CD4-positive, alpha-beta memory T cell (primary cell): Measurements from ENCODE around the gene PGK1. TPM values are rescaled to one million over a fixed set of nuclear protein-coding genes. Genes with fewer than 3 reads are reported as not detected.
A peak's percentile ranks its signal among the peaks of the same experiment; 100 is the strongest.

ENCODE experiments used
- CTCF ChIA-PET: fragments of 350-600 bp; sonication (Branson Sonifier 250); formaldehyde crosslinking; loops from one replicate; lab custom pipeline; 2021; ENCODE audit warnings: inconsistent platforms; ENCODE audit not compliant: partially characterized antibody; lab: Charles Lee
- POLR2A ChIA-PET: fragments of 350-600 bp; sonication (Branson Sonifier 250); formaldehyde crosslinking; loops from one replicate; lab custom pipeline; 2021; ENCODE audit not compliant: partially characterized antibody; lab: Charles Lee
- DNase-seq, 5 donors: peaks; one replicate each; pipeline versions ENCODE4 v3.0.0 to v3.0.0-alpha.2; 2020 to 2022; ENCODE audit warnings: mixed read lengths in 1 of 5
- H3K27ac ChIP-seq: one replicate; pipeline ENCODE4 v1.7.0; 2013; ENCODE audit warnings: low read depth, low read length
- H3K27me3 ChIP-seq: 2 replicates; pipeline ENCODE4 v1.7.0; 2013; ENCODE audit warnings: mild to moderate bottlenecking, low read length, moderate library complexity; ENCODE audit not compliant: insufficient read depth
- H3K36me3 ChIP-seq: 2 replicates; pipeline ENCODE4 v1.7.0; 2013; ENCODE audit warnings: mild to moderate bottlenecking, low read length, moderate library complexity; ENCODE audit not compliant: insufficient read depth
- H3K4me1 ChIP-seq: 2 replicates; pipeline ENCODE4 v1.7.0; 2013; ENCODE audit warnings: mild to moderate bottlenecking, low read length, moderate library complexity; ENCODE audit not compliant: insufficient read depth
- H3K4me3 ChIP-seq, 2 donors: one replicate each; pipeline ENCODE4 v1.7.0; 2013; ENCODE audit warnings: low read length in 2 of 2, mild to moderate bottlenecking in 1 of 2
- H3K9me3 ChIP-seq, 2 donors: one replicate each; pipeline ENCODE4 v1.7.0; 2013; ENCODE audit warnings: low read length in 2 of 2, control low read depth in 1 of 2; ENCODE audit not compliant: control insufficient read depth in 1 of 2
- H3K27ac Mint-ChIP-seq, 7 donors: one replicate each; pipeline ENCODE4 v1.8.0; 2020 to 2021; ENCODE audit warnings: mixed read lengths in 7 of 7, mild to moderate bottlenecking in 6 of 7, inconsistent platforms in 3 of 7, moderate library complexity in 3 of 7
- H3K27me3 Mint-ChIP-seq, 2 donors: one replicate each; pipeline ENCODE4 v1.8.0; 2020 to 2021; ENCODE audit warnings: mixed read lengths in 2 of 2
- H3K36me3 Mint-ChIP-seq, 2 donors: one replicate each; pipeline ENCODE4 v1.8.0; 2020 to 2021; ENCODE audit warnings: mixed read lengths in 2 of 2, inconsistent platforms in 1 of 2, mild to moderate bottlenecking in 1 of 2
- H3K4me1 Mint-ChIP-seq, 4 donors: one replicate each; pipeline ENCODE4 v1.8.0; 2020 to 2021; ENCODE audit warnings: mixed read lengths in 4 of 4, mild to moderate bottlenecking in 1 of 4
- H3K4me3 Mint-ChIP-seq, 8 donors: one replicate each; pipeline ENCODE4 v1.8.0; 2020 to 2021; ENCODE audit warnings: mixed read lengths in 8 of 8, mild to moderate bottlenecking in 7 of 8, moderate library complexity in 6 of 8, inconsistent platforms in 3 of 8
- H3K9me3 Mint-ChIP-seq, 8 donors: one replicate each; pipeline ENCODE4 v1.8.0; 2020 to 2021; ENCODE audit warnings: mixed read lengths in 8 of 8, mild to moderate bottlenecking in 5 of 8, inconsistent platforms in 3 of 8, moderate library complexity in 1 of 8
- intact Hi-C: fragments of 100-400 bp; cut with micrococcal nuclease; formaldehyde crosslinking; loops from one replicate; pipeline ENCODE4 v1.15.1; 2023
- polyA plus RNA-seq, 2 donors: library from polyadenylated mRNA; unstranded; fragments of 300-500 nt; fragmentation: Illumina TruSeq; gene quantifications; one replicate each; pipeline ENCODE4 v1.2.3, GENCODE V29; 2021
- total RNA-seq, 2 experiments: library from RNA; stranded (reverse); gene quantifications; one replicate each; pipeline ENCODE4 v1.2.3, GENCODE V29; 2021

Gene PGK1
- total and polyA plus RNA-seq, 4 experiments from 2014 or later: 205 to 867 (median 335) TPM

DNA sequence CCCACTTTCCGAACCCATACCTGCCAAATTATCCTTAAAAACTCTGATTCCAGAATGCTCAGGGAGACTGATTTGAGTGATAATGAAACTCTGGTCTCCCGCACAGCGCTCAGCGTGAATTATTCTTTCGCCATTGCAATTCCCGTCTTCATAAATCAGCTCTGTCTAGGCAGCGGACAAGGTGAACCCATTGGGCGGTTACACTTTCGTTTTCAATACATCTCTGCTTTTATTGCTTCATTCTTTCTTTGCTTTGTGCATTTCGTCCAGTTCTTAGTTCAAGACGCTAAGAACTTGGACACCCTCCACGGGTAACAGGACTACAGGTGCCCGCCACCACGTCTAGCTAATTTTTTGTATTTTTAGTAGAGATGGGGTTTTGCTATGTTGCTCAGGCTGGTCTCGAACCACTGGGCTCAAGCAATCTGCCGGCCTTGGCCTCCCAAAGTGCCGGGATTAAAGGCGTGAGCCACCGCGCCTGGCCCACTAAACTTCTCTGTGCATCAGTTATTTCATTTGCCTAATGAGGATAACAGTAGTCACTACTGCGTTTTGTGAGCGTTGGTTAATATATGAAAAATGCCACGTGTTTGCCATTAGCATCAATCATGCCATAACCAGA lies 936 bp upstream of the PGK1 start:
- ChIA-PET POLR2A (interaction anchor here (1.2 to 2.3 kb wide), 3 partner anchors 29 to 204 kb away, joined by 3 to 14 read pairs (median 3); partner anchors contain the start of gene COX7B), CTCF (interaction anchor here (1.1 kb wide), 1 partner anchor 28 kb away, joined by 3 read pairs; no protein-coding TSS in a partner anchor)
- no peak for DNase-seq
- H3K27ac ChIP-seq: peak overlapping the region; percentile 69
- intact Hi-C loops: loop anchor here (5.0 to 10.0 kb wide), 4 partner anchors 206 to 1312 kb away; partner anchors contain the start of genes COX7B, MAGT1 and P2RY10
- Mint-ChIP-seq H3K4me3 (peak overlapping the region; percentile 87 to 94 (median 92)), H3K36me3 (peaks cover 4 to 21% of the 10 kb centered on the region in 2 donors), H3K27ac (peak overlapping the region; percentile 92 to 98 (median 95)), H3K27me3 (no peaks in the 10 kb centered on the region), H3K9me3 (peaks cover 0 to 4% (median 0%) of the 10 kb centered on the region in 8 donors), H3K4me1 (peaks cover 19 to 45% (median 31%) of the 10 kb centered on the region in 4 donors)
- peaks cover 27% of the 10 kb centered on the region for H3K4me1 ChIP-seq
- peak overlapping the region; percentile 47 to 62 for H3K4me3 ChIP-seq
- no peaks in the 10 kb centered on the region for H3K27me3 ChIP-seq
- peaks cover 6% of the 10 kb centered on the region for H3K36me3 ChIP-seq
- no peaks in the 10 kb centered on the region for H3K9me3 ChIP-seq

DNA sequence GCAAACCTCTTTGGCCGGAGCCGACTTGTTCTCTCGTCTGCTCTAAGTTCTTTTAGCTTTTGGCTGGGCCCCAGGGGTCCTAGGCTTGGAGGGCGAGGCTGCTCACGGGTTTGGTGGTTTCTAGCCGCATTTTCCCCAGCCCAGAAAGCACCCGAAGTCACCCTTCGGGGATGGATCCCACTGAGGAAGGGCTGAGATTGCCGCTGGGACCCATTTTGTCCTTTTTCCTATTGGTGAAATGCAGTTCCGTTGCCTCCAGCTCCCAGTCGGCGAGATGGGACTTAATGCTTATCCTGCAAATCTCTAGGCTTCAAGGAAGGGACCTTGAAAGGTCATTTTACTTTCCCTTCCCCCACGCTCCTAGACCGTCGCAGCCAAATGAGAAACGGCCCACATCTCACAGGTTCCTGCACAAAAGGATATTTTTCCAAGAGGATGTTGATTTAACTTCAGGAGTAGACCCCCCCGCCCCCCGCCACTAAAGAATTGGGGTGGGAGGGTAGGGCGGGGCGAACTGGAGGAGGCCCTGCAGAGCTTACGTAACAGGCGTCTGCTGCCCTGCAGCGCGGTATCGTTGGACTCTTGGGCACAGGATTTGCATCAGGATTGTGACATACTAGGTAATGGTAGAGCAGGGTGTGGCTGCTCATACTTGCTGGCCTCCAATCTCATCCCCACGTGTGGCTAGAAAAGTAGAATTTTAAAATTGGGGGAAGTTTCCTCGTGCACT lies 564 bp downstream of the PGK1 start:
- H3K4me3 ChIP-seq: peak overlapping the region; percentile 62 to 90
- peak overlapping the region; percentile 86 for H3K27ac ChIP-seq
- no peaks in the 10 kb centered on the region for H3K27me3 Mint-ChIP-seq
- peaks cover 6% of the 10 kb centered on the region for H3K36me3 ChIP-seq
- intact Hi-C loops: loop anchor here (2.0 to 10.0 kb wide), 9 partner anchors 34 to 1310 kb away; partner anchors contain the start of genes ATP7A, ATRX, COX7B and CYSLTR1
- ChIA-PET POLR2A (interaction anchor here (0.5 to 2.3 kb wide), 9 partner anchors 13 to 1256 kb away, joined by 3 to 14 read pairs (median 3); partner anchors contain the start of genes ATP7A, COX7B and TAF9B), CTCF (interaction anchor here (0.7 kb wide), 1 partner anchor 28 kb away, joined by 3 read pairs; no protein-coding TSS in a partner anchor)
- H3K4me1 Mint-ChIP-seq: peaks cover 26 to 60% (median 41%) of the 10 kb centered on the region in 4 donors
- peak overlapping the region; percentile 92 to 98 (median 95) for H3K27ac Mint-ChIP-seq
- H3K4me1 ChIP-seq: peaks cover 42% of the 10 kb centered on the region
- peak overlapping the region; percentile 87 to 94 (median 92) for H3K4me3 Mint-ChIP-seq
- H3K27me3 ChIP-seq: no peaks in the 10 kb centered on the region
- no peaks in the 10 kb centered on the region for H3K9me3 ChIP-seq
- peaks cover 4 to 32% of the 10 kb centered on the region in 2 donors for H3K36me3 Mint-ChIP-seq
- peaks cover 0 to 4% (median 0%) of the 10 kb centered on the region in 8 donors for H3K9me3 Mint-ChIP-seq
- peak; percentile 22 to 58 (median 31) for DNase-seq

DNA sequence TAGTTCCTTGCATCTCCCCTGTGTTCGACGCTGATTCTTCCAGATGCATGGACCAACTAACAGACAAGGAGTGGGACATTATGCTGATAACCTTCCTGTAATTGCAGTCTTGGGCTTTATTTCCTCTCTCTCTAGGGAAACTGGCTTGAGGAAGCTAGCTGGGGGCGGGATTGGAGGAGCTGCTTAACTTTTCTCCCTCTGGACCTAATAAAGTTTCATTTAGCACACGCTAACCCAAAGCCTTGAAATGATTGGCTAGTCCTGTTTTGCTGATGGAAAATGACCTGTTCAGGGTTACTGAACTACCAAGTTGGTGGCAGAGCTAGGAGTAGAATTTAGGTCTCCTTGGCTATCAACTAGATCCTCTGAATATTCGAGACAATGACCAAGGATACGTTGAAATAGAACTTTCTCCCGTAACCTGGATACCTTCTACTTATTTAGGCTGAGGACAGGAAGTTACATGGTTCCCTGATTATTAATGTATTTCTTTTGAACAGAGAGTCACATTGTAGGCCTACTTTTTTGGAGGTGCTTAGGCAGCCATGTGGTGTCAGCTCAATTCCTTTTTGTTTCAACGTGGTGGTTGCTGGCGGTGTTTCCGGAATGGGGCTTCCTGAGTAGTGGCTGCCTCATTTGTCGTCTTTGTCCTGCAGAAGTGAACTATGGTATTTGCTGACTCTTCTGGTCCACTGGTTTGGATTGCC lies 2.0 kb downstream of the PGK1 start:
- H3K4me1 ChIP-seq: peaks cover 49% of the 10 kb centered on the region
- H3K9me3 ChIP-seq: no peaks in the 10 kb centered on the region
- H3K27ac ChIP-seq: peak overlapping the region; percentile 86
- H3K36me3 ChIP-seq: peaks cover 7% of the 10 kb centered on the region
- CTCF ChIA-PET: no interaction called here
- peaks cover 27 to 63% (median 43%) of the 10 kb centered on the region in 4 donors for H3K4me1 Mint-ChIP-seq
- peak overlapping the region; percentile 87 to 94 (median 92) for H3K4me3 Mint-ChIP-seq
- POLR2A ChIA-PET: interaction anchor here (0.7 to 2.0 kb wide), 5 partner anchors 25 to 411 kb away, joined by 3 to 5 read pairs (median 3); partner anchors contain the start of genes ATP7A, COX7B and TAF9B
- H3K27me3 Mint-ChIP-seq: no peaks in the 10 kb centered on the region
- no peaks in the 10 kb centered on the region for H3K27me3 ChIP-seq
- H3K27ac Mint-ChIP-seq: peak overlapping the region; percentile 84 to 98 (median 94)
- peak; percentile 44 to 52 (median 46) for DNase-seq
- intact Hi-C loops: loop anchor here (2.0 to 10.0 kb wide), 8 partner anchors 33 to 1309 kb away; partner anchors contain the start of genes ATP7A, ATRX, CYSLTR1 and P2RY10
- H3K9me3 Mint-ChIP-seq: peaks cover 0 to 4% (median 0%) of the 10 kb centered on the region in 8 donors
- peaks cover 4 to 37% of the 10 kb centered on the region in 2 donors for H3K36me3 Mint-ChIP-seq
- H3K4me3 ChIP-seq: peak overlapping the region; percentile 62 to 90

DNA sequence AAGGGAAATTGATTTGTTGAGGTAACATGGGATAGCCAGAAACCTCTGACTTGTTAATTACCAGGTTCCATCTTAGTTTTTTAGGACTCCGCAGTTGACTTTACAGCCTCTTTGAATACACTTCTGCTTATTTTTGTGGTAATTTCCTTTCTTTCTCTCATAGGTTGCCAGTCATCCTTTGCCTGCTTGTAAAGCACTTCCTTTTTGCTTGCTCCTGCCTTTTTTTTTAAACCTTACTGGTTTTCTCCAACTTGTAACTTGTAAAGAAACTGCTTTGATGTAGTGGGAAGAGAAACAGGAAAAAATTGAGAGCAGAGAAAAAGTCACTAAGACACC lies 2.6 kb downstream of the PGK1 start:
- intact Hi-C loops: loop anchor here (5.0 to 10.0 kb wide), 4 partner anchors 221 to 1308 kb away; partner anchors contain the start of genes CYSLTR1 and P2RY10
- ChIA-PET POLR2A (interaction anchor here (1.1 to 1.2 kb wide), 2 partner anchors 33 to 207 kb away, joined by 3 read pairs; partner anchors contain the start of genes COX7B and TAF9B), CTCF (no interaction called here)
- Histone ChIP-seq H3K4me3 (peak overlapping the region; percentile 62 to 90), H3K9me3 (no peaks in the 10 kb centered on the region), H3K4me1 (peaks cover 49% of the 10 kb centered on the region), H3K36me3 (peaks cover 12% of the 10 kb centered on the region), H3K27me3 (no peaks in the 10 kb centered on the region), H3K27ac (peak overlapping the region; percentile 86)
- peaks cover 7 to 43% of the 10 kb centered on the region in 2 donors for H3K36me3 Mint-ChIP-seq
- peaks cover 0 to 4% (median 0%) of the 10 kb centered on the region in 8 donors for H3K9me3 Mint-ChIP-seq
- H3K4me3 Mint-ChIP-seq: peak overlapping the region; percentile 87 to 94 (median 92)
- H3K27ac Mint-ChIP-seq: peak overlapping the region; percentile 84 to 98 (median 94)
- no peak for DNase-seq
- no peaks in the 10 kb centered on the region for H3K27me3 Mint-ChIP-seq
- peaks cover 28 to 67% (median 46%) of the 10 kb centered on the region in 4 donors for H3K4me1 Mint-ChIP-seq

DNA sequence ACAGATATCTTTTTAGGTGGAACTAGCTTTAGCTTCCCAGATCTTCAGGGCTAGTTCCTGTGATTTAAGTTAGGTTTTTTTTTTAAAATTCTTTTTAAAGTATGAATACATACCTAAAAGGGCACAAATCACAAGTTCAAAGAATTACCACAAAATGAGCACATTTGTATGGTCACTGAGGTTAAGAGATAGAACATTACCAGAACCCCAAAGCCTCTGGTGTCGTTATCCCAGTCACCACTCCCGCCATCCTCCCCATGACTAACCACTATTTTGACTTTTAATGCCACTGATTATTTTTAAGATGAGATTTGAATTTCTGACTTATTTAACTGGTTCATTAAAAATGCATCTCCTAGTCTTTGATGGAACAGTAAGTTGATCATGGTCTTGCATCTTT lies 5.4 kb downstream of the PGK1 start:
- Mint-ChIP-seq H3K9me3 (peaks cover 0 to 2% (median 0%) of the 10 kb centered on the region in 8 donors), H3K4me1 (peaks cover 29 to 74% (median 53%) of the 10 kb centered on the region in 4 donors), H3K27me3 (no peaks in the 10 kb centered on the region), H3K27ac (peak overlapping the region in 6 of 7 donors; percentile 4 to 94 (median 68)), H3K36me3 (peaks cover 14 to 60% of the 10 kb centered on the region in 2 donors), H3K4me3 (peak overlapping the region in 7 of 8 donors; percentile 13 to 87 (median 61))
- DNase-seq: peak in 1 of 5 donors; percentile 45
- intact Hi-C loops: loop anchor here (5.0 to 10.0 kb wide), 4 partner anchors 218 to 1305 kb away; partner anchors contain the start of genes CYSLTR1 and P2RY10
- Histone ChIP-seq H3K4me1 (peaks cover 68% of the 10 kb centered on the region), H3K36me3 (peaks cover 27% of the 10 kb centered on the region), H3K27ac (no peak overlapping the region), H3K9me3 (no peaks in the 10 kb centered on the region), H3K27me3 (no peaks in the 10 kb centered on the region), H3K4me3 (no peak overlapping the region)
- ChIA-PET POLR2A (no interaction called here), CTCF (interaction anchor here (0.6 kb wide), 1 partner anchor 13 kb away, joined by 3 read pairs; no protein-coding TSS in a partner anchor)

DNA sequence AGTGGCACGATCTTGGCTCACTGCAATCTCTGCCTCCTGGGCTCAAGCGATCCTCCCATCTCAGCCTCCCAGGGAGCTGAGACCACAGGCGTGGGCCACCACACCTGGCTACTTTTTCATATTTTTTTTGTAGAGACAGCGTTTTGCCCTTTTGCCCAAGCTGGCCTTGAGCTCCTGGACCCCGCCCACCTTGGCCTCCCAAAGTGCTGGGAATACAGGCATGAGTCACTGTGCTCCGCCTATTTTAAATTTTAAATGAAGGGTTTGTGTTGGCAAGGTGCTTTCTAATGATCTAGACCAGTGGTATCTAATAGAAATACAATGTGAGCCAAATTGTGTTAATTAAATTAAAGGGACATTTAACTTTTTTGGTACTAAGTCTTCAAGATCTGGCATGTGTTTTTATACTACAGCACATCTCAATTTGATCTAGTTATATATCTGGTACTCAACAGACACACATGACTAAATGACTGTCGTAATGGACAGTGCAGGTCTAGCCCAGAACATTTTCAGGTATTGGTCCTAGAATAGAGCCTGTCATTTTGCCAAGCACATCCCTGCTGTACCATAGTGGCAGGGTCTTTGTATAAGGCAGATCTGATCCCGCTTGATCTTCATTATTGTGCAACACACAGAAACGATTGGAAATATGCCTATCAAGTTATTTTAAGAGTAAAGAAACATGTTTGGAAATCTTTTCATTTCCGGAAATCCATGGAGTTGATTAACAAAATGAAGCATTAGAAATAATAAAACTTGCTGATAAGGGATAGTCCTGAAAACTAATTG lies 7.3 kb downstream of the PGK1 start:
- POLR2A ChIA-PET: no interaction called here
- H3K36me3 ChIP-seq: peaks cover 44% of the 10 kb centered on the region
- Mint-ChIP-seq H3K27me3 (no peaks in the 10 kb centered on the region), H3K4me1 (peaks cover 26 to 77% (median 44%) of the 10 kb centered on the region in 4 donors), H3K27ac (peak overlapping the region in 2 of 7 donors; percentile 16 to 61), H3K36me3 (peaks cover 19 to 68% of the 10 kb centered on the region in 2 donors), H3K9me3 (peaks cover 0 to 2% (median 0%) of the 10 kb centered on the region in 8 donors), H3K4me3 (peak overlapping the region in 1 of 8 donors; percentile 15)
- CTCF ChIA-PET: no interaction called here
- no peaks in the 10 kb centered on the region for H3K9me3 ChIP-seq
- no peak overlapping the region for H3K4me3 ChIP-seq
- H3K27ac ChIP-seq: no peak overlapping the region
- H3K27me3 ChIP-seq: no peaks in the 10 kb centered on the region
- intact Hi-C loops: no loop called here
- peaks cover 77% of the 10 kb centered on the region for H3K4me1 ChIP-seq
- no peak for DNase-seq
